GM21576 (cell line): ENCODE measurements around the gene KRTAP4-3.
"Not testable (repeated sequence)": the region's sequence is repeated elsewhere in the genome, so short reads cannot be mapped to it uniquely, and the experiment has no call there.

Source experiments
- ATAC-seq: cut with Tn5 transposase; IDR thresholded peaks from one replicate; pipeline ENCODE4 v1.9.1; 2021; ENCODE audit warnings: mild to moderate bottlenecking, moderate library complexity; ENCODE audit not compliant: unreplicated experiment

The KRTAP4-3 gene

GRCh38 chr17:41168121-41168520 lies at the start of gene KRTAP4-3:
KRTAP4-3 (minus strand) TSS chr17:41168221; CDS start chr17:41168172, 49 bp downstream.
- ATAC-seq, result no peak

GRCh38 chr17:41215681-41216080 lies 47.7 kb upstream of the KRTAP4-3 start:
- ATAC-seq, result no peak

- no peak for ATAC-seq
Observed at GRCh38 chr17:41212524-41213169, 44.6 kb upstream of the KRTAP4-3 start.

GRCh38 chr17:41211845-41212466 lies 43.9 kb upstream of the KRTAP4-3 start:
- no peak for ATAC-seq

- ATAC-seq, result no peak
Observed at GRCh38 chr17:41199421-41200078, 31.5 kb upstream of the KRTAP4-3 start.

GRCh38 chr17:41196068-41196467 lies 28.0 kb upstream of the KRTAP4-3 start:
- no peak for ATAC-seq

- no peak for ATAC-seq
Observed at GRCh38 chr17:41190328-41190727, 22.3 kb upstream of the KRTAP4-3 start.

- ATAC-seq, result not testable (repeated sequence)
Observed at GRCh38 chr17:41189837-41190318, 21.9 kb upstream of the KRTAP4-3 start, which contains the start of gene KRTAP9-1. KRTAP9-1 (plus strand) TSS chr17:41189887; CDS start chr17:41189887, 0 bp downstream.

- no peak for ATAC-seq
Observed at GRCh38 chr17:41186872-41187271, 18.9 kb upstream of the KRTAP4-3 start.

GRCh38 chr17:41185001-41185400 lies 17.0 kb upstream of the KRTAP4-3 start:
- no peak for ATAC-seq

- ATAC-seq, result no peak
Observed at GRCh38 chr17:41184480-41184961, 16.5 kb upstream of the KRTAP4-3 start, which contains the start of gene KRTAP4-1. KRTAP4-1 (minus strand) TSS chr17:41184911; CDS start chr17:41184854, 57 bp downstream.

- ATAC-seq, result no peak
Observed at GRCh38 chr17:41178843-41179616, 11.0 kb upstream of the KRTAP4-3 start.

- ATAC-seq, result no peak
Observed at GRCh38 chr17:41178341-41178740, 10.3 kb upstream of the KRTAP4-3 start.

GRCh38 chr17:41177727-41178271 lies 9.8 kb upstream of the KRTAP4-3 start, which contains the start of gene KRTAP4-2:
KRTAP4-2 (minus strand) TSS chr17:41178221; CDS start chr17:41178164, 57 bp downstream.
- ATAC-seq, result no peak

GRCh38 chr17:41176744-41177387 lies 8.8 kb upstream of the KRTAP4-3 start:
- ATAC-seq, result no peak

- ATAC-seq, result no peak
Observed at GRCh38 chr17:41171886-41172285, 3.9 kb upstream of the KRTAP4-3 start.

GRCh38 chr17:41167561-41167960 lies 460 bp downstream of the KRTAP4-3 start:
- no peak for ATAC-seq

GRCh38 chr17:41163828-41164227 lies 4.2 kb downstream of the KRTAP4-3 start:
- ATAC-seq, result no peak

GRCh38 chr17:41160648-41161047 lies 7.4 kb downstream of the KRTAP4-3 start, which contains the start of gene KRTAP4-4:
KRTAP4-4 (minus strand) TSS chr17:41160748; CDS start chr17:41160691, 57 bp downstream.
- ATAC-seq, result no peak

- ATAC-seq, result not testable (repeated sequence)
Observed at GRCh38 chr17:41160190-41160589, 7.8 kb downstream of the KRTAP4-3 start.
